ENCODE measurements around the gene PDLIM4.

DNA sequence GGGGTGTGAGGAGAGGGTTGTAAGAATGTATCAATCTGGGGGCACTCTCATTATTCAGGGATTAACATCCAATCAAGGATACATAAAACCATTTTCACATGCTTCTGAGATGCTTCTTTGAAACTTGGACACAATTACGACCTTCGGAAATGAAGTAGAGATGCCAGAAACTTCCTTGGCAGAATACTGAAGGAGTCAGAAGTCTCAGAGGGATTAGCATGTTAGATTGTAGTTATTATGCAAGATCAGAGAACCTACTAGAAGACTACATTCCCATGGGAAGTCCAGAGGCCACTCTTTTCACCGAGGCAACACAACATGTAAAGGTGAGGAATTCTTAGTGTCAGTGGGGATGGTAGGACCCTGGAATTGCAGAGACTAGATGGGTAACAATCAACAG lies 31.6 kb downstream of the PDLIM4 start:
- no peak for TF ChIP-seq CTCF (IDR thresholded peaks at IDR 0.05; ENCODE audit: low read depth, low read length, poor library complexity, severe bottlenecking)
- TF ChIP-seq EZH2phosphoT487 (IDR thresholded peaks at IDR 0.05; ENCODE audit: borderline replicate concordance, low read length) = no peak
